Stimulated activated CD8-positive, alpha-beta memory T cell treated with anti-CD3 and anti-CD28 coated beads, Interleukin-7, amount 100 ng/mL, for 24 hours (primary cell): ENCODE data around the gene EFCAB8.

Experiments used
- DNase-seq: peaks from one replicate; pipeline ENCODE4 v3.0.0-alpha.2; 2020; ENCODE audit warnings: low read depth

The EFCAB8 gene

GRCh38 chr20:33007376-33008335 is 148.9 kb downstream of the EFCAB8 start, which contains the start of gene BPIFB2:
Gene BPIFB2, plus strand, starts transcription at chr20:33007704. Its CDS starts 871 bp downstream, at chr20:33008575.
- no peak for DNase-seq

DNA sequence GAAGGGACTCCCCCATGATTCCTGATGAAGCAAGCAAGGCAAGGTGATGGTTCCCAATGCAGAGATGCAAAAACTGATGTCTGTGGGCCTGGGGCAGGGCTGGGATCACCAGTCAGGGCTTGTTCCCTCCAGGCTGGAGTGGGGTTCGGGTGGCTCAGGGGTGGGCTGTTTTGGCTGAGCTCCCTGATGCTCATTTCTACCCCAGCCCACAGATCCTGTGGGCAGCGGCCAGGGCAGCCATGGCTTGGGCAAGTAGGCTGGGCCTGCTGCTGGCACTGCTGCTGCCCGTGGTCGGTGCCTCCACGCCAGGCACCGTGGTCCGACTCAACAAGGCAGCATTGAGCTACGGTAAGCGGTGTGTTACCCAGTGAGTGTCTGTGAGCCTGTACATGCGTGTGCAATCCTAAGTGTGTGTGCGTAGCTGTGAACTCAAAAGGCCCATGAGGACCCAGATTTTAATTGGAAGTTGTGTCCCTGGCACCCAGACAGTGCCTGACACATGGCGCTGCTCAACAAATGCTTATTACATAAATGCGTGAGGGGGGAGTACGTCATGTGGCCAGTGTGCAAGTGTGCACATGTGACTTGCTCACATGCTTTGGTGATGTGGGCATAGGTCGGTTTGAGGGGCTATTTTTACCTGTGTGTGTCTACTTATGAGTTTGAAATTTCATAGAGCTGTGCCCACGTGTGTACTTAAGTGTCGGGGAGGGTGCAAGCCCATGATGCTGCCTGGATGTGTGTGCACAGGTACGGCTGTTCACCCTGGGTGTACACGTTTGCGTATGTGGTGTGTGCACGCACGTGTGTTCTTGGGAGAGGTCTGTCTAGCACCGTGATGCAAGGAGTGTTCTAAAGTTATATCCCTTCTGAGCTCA is 149.9 kb downstream of the EFCAB8 start:
- DNase-seq = no peak

- DNase-seq = no peak
Observed at GRCh38 chr20:33009214-33010132, 150.8 kb downstream of the EFCAB8 start.

GRCh38 chr20:33010133-33010504 is 151.4 kb downstream of the EFCAB8 start:
- DNase-seq = no peak

- DNase-seq = no peak
Observed at GRCh38 chr20:33010674-33011449, 152.1 kb downstream of the EFCAB8 start.
